ENCODE measurements around the gene LRRC4C. TPM values are rescaled to one million over a fixed set of nuclear protein-coding genes. Genes with fewer than 3 reads are reported as not detected.

The LRRC4C gene
- total RNA-seq, 4 donors from 2014 or later, result 1.5 to 2.8 (median 1.7) TPM

DNA sequence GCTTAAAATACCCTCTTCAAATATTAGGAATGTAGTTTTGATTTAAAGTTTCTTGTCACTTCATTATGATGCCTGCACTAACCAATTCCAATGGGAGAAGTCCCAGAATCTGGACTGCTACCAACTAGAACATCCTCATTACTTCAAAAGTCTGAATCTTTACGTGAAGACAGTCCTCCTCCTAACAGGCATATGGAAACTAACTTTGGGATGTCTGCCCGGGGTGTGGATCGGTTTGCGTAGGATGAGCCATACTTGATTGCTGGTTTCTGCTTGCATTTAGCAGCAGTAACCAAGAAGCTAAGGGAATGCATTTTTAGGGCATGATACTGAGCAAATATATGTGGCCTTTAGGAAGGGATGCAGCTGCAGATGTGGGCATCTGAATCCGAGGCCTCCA, 177.1 kb downstream of the LRRC4C start:
- TF ChIP-seq POLR2AphosphoS5 (IDR thresholded peaks at IDR 0.05), result no peak
- TF ChIP-seq, protein P1, sequence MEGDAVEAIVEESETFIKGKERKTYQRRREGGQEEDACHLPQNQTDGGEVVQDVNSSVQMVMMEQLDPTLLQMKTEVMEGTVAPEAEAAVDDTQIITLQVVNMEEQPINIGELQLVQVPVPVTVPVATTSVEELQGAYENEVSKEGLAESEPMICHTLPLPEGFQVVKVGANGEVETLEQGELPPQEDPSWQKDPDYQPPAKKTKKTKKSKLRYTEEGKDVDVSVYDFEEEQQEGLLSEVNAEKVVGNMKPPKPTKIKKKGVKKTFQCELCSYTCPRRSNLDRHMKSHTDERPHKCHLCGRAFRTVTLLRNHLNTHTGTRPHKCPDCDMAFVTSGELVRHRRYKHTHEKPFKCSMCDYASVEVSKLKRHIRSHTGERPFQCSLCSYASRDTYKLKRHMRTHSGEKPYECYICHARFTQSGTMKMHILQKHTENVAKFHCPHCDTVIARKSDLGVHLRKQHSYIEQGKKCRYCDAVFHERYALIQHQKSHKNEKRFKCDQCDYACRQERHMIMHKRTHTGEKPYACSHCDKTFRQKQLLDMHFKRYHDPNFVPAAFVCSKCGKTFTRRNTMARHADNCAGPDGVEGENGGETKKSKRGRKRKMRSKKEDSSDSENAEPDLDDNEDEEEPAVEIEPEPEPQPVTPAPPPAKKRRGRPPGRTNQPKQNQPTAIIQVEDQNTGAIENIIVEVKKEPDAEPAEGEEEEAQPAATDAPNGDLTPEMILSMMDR (IDR thresholded peaks at IDR 0.05), result no peak
- no peak for TF ChIP-seq EP300 (IDR thresholded peaks at IDR 0.05)
- no peak for TF ChIP-seq POLR2A (IDR thresholded peaks at IDR 0.05)
- no peak for ATAC-seq
- Histone ChIP-seq H3K27me3 (no peaks in the 10 kb centered on the region), H3K4me1 (no peaks in the 10 kb centered on the region), H3K27ac (no peak overlapping the region), H3K4me3 (no peak overlapping the region), H3K9me3 (no peaks in the 10 kb centered on the region), H3K36me3 (no peaks in the 10 kb centered on the region)
- 55 to 100% methylated on average over 1 to 3 of the region's 5 CpGs for WGBS, 2 donors (ENCODE audit: low coverage in 1 of 2)

- Histone ChIP-seq H3K4me1 (no peaks in the 10 kb centered on the region), H3K4me3 (no peak overlapping the region), H3K27me3 (no peaks in the 10 kb centered on the region), H3K9me3 (no peaks in the 10 kb centered on the region), H3K27ac (no peak overlapping the region), H3K36me3 (no peaks in the 10 kb centered on the region)
- 47 to 54% methylated on average over 5 of the region's 7 CpGs for WGBS, 2 donors (ENCODE audit: low coverage in 1 of 2)
- ATAC-seq, result no peak
- no peak for TF ChIP-seq POLR2AphosphoS5 (IDR thresholded peaks at IDR 0.05)
- TF ChIP-seq, protein P1 (IDR thresholded peaks at IDR 0.05), result no peak
- no peak for TF ChIP-seq EP300 (IDR thresholded peaks at IDR 0.05)
- TF ChIP-seq POLR2A (IDR thresholded peaks at IDR 0.05), result no peak
Measured at GRCh38 chr11:41281131-41281742, 178.2 kb downstream of the LRRC4C start.

DNA sequence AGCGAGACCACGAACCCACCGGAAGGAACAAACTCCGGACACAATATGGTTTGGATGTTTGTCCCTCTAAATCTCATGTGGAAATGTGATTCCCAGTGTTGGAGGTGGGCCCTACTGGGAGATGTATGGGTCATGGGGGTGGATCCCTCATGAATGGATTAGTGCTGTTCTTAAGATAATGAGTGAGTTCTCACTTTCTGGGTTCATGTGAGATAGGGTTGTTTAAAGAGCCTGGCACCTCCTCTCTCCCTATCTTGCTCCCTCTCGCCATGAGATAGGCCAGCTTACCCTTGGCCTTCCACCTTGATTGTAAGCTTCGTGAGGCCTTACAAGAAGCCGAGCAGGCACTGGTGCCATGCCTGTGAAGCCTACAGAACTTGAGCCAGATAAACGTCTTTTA, 184.6 kb downstream of the LRRC4C start:
- WGBS, 2 donors (ENCODE audit: low coverage in 1 of 2), result 84 to 86% methylated on average over 5 to 8 of the region's 8 CpGs
- Histone ChIP-seq H3K4me3 (no peak overlapping the region), H3K27me3 (no peaks in the 10 kb centered on the region), H3K27ac (no peak overlapping the region), H3K4me1 (no peaks in the 10 kb centered on the region), H3K36me3 (no peaks in the 10 kb centered on the region), H3K9me3 (no peaks in the 10 kb centered on the region)
- ATAC-seq, result no peak
- TF ChIP-seq EP300 (IDR thresholded peaks at IDR 0.05), result no peak
- TF ChIP-seq POLR2AphosphoS5 (IDR thresholded peaks at IDR 0.05), result no peak
- TF ChIP-seq, protein P1 (IDR thresholded peaks at IDR 0.05), result no peak
- no peak for TF ChIP-seq POLR2A (IDR thresholded peaks at IDR 0.05)

DNA sequence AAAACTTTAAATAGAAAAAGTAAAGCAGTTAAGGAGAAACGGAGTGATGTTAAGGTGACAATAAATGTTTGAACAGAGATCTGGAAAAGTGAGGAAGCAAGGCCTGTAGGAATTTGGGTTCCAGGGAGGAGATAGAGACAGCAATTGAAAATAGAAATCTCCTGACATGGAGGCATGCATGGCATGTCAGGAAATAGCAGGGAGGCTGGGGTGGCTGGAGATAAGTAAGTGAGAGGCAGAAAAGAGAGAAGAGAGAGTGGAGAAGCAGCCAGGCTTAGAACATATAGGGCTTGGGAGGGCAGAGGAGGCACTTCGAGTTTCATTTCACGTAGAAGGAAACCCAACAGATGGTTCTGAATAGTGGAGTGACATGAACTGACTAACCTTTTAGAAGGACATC, 185.5 kb downstream of the LRRC4C start:
- H3K36me3 ChIP-seq, result no peaks in the 10 kb centered on the region
- no peaks in the 10 kb centered on the region for H3K27me3 ChIP-seq
- no peaks in the 10 kb centered on the region for H3K4me1 ChIP-seq
- H3K27ac ChIP-seq, result no peak overlapping the region
- ATAC-seq, result no peak
- no peaks in the 10 kb centered on the region for H3K9me3 ChIP-seq
- TF ChIP-seq, protein P1 (IDR thresholded peaks at IDR 0.05), result no peak
- TF ChIP-seq EP300 (IDR thresholded peaks at IDR 0.05) (no peak), POLR2AphosphoS5 (IDR thresholded peaks at IDR 0.05) (no peak), POLR2A (IDR thresholded peaks at IDR 0.05) (no peak)
- WGBS, 2 donors (ENCODE audit: low coverage in 1 of 2), result 64 to 74% methylated on average over 3 of the region's 3 CpGs
- no peak overlapping the region for H3K4me3 ChIP-seq

DNA sequence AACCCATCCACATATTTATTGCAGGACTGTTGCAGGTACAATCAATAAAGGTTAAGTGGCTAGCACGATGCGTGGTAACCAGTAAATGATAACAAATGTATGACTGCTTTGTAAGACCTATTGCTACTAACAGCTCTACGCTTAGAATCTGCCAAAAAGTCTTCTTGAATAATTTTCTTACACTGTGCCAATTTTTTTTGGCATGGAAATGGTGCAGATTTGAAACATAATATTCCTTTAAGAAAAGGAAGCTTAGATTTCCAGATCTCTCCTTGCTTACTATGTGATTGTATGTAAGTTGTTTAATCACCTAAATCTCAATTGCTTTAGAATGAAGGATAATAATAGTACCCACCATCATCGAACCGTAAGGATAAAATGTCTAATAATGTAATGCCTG, 192.0 kb downstream of the LRRC4C start:
- Histone ChIP-seq H3K36me3 (no peaks in the 10 kb centered on the region), H3K27me3 (no peaks in the 10 kb centered on the region), H3K9me3 (no peaks in the 10 kb centered on the region), H3K4me1 (no peaks in the 10 kb centered on the region), H3K4me3 (no peak overlapping the region), H3K27ac (no peak overlapping the region)
- TF ChIP-seq, protein P1 (IDR thresholded peaks at IDR 0.05), result no peak
- no peak for TF ChIP-seq POLR2A (IDR thresholded peaks at IDR 0.05)
- no peak for TF ChIP-seq EP300 (IDR thresholded peaks at IDR 0.05)
- TF ChIP-seq POLR2AphosphoS5 (IDR thresholded peaks at IDR 0.05), result no peak
- WGBS, 2 donors (ENCODE audit: low coverage in 1 of 2), result 28 to 38% methylated on average over 5 of the region's 5 CpGs
- no peak for ATAC-seq

All from gastroesophageal sphincter (tissue), 4 donors.